ENCODE results near the gene MSRB1.
A peak's percentile ranks its signal among the peaks of the same experiment; 100 is the strongest.

The MSRB1 gene

GRCh38 chr16:1982991-1983543, 40.1 kb upstream of the MSRB1 start:
- Mint-ChIP-seq H3K9me3 (no peaks in the 10 kb centered on the region), H3K27me3 (peaks cover 31% of the 10 kb centered on the region), H3K36me3 (ENCODE audit: low read depth) (no peaks in the 10 kb centered on the region), H3K27ac (no peak overlapping the region), H3K4me3 (peak overlapping the region; percentile 65), H3K4me1 (peaks cover 17% of the 10 kb centered on the region)
- no peak for ATAC-seq
- DNase-seq: no peak

GRCh38 chr16:1982013-1982433, 39.0 kb upstream of the MSRB1 start:
- Mint-ChIP-seq H3K27me3 (peaks cover 30% of the 10 kb centered on the region), H3K27ac (no peak overlapping the region), H3K36me3 (ENCODE audit: low read depth) (peaks cover 5% of the 10 kb centered on the region), H3K9me3 (no peaks in the 10 kb centered on the region), H3K4me1 (peaks cover 17% of the 10 kb centered on the region), H3K4me3 (no peak overlapping the region)
- ATAC-seq (no peak), DNase-seq (no peak)

- peaks cover 7% of the 10 kb centered on the region for H3K36me3 Mint-ChIP-seq (ENCODE audit: low read depth)
- DNase-seq: no peak
- H3K27ac Mint-ChIP-seq: peak within 1 kb of the TSS; percentile 10
- no peaks in the 10 kb centered on the region for H3K9me3 Mint-ChIP-seq
- peaks cover 17% of the 10 kb centered on the region for H3K4me1 Mint-ChIP-seq
- ATAC-seq: peak; percentile 3
- H3K27me3 Mint-ChIP-seq: peaks cover 30% of the 10 kb centered on the region
- no peak within 1 kb of the TSS for H3K4me3 Mint-ChIP-seq
These were observed 38.4 kb upstream of the MSRB1 start, which contains the start of gene NOXO1 for GRCh38 chr16:1981398-1981836. TSS of gene NOXO1 (minus strand) at chr16:1981469. CDS start at chr16:1981179, 290 bp downstream.

- H3K9me3 Mint-ChIP-seq: no peaks in the 10 kb centered on the region
- ATAC-seq: no peak
- H3K4me1 Mint-ChIP-seq: peaks cover 17% of the 10 kb centered on the region
- no peak overlapping the region for H3K4me3 Mint-ChIP-seq
- peaks cover 13% of the 10 kb centered on the region for H3K36me3 Mint-ChIP-seq (ENCODE audit: low read depth)
- H3K27me3 Mint-ChIP-seq: peaks cover 30% of the 10 kb centered on the region
- H3K27ac Mint-ChIP-seq: no peak overlapping the region
- no peak for DNase-seq
These were observed 37.7 kb upstream of the MSRB1 start for GRCh38 chr16:1980770-1981087.

- no peak for ATAC-seq
- DNase-seq: no peak
- no peak overlapping the region for H3K27ac Mint-ChIP-seq
- H3K4me3 Mint-ChIP-seq: no peak overlapping the region
- H3K4me1 Mint-ChIP-seq: peaks cover 14% of the 10 kb centered on the region
- no peaks in the 10 kb centered on the region for H3K9me3 Mint-ChIP-seq
- H3K27me3 Mint-ChIP-seq: peaks cover 30% of the 10 kb centered on the region
- peaks cover 15% of the 10 kb centered on the region for H3K36me3 Mint-ChIP-seq (ENCODE audit: low read depth)
These were observed 37.2 kb upstream of the MSRB1 start for GRCh38 chr16:1980030-1980769.

- ATAC-seq: no peak
- Mint-ChIP-seq H3K9me3 (no peaks in the 10 kb centered on the region), H3K27me3 (peaks cover 30% of the 10 kb centered on the region), H3K36me3 (ENCODE audit: low read depth) (peaks cover 20% of the 10 kb centered on the region), H3K27ac (no peak overlapping the region), H3K4me1 (peaks cover 8% of the 10 kb centered on the region), H3K4me3 (no peak overlapping the region)
- peak; percentile 40 for DNase-seq
These were observed 36.5 kb upstream of the MSRB1 start for GRCh38 chr16:1979271-1980029.

GRCh38 chr16:1978476-1979120, 35.6 kb upstream of the MSRB1 start:
- Mint-ChIP-seq H3K36me3 (ENCODE audit: low read depth) (peaks cover 20% of the 10 kb centered on the region), H3K27ac (no peak overlapping the region), H3K27me3 (peaks cover 30% of the 10 kb centered on the region), H3K4me3 (no peak overlapping the region), H3K9me3 (no peaks in the 10 kb centered on the region), H3K4me1 (peaks cover 8% of the 10 kb centered on the region)
- no peak for DNase-seq
- no peak for ATAC-seq

GRCh38 chr16:1977875-1978268, 34.9 kb upstream of the MSRB1 start:
- Mint-ChIP-seq H3K4me1 (peaks cover 11% of the 10 kb centered on the region), H3K27me3 (peaks cover 26% of the 10 kb centered on the region), H3K4me3 (no peak overlapping the region), H3K36me3 (ENCODE audit: low read depth) (peaks cover 21% of the 10 kb centered on the region), H3K9me3 (no peaks in the 10 kb centered on the region), H3K27ac (no peak overlapping the region)
- no peak for ATAC-seq
- no peak for DNase-seq

- peaks cover 15% of the 10 kb centered on the region for H3K4me1 Mint-ChIP-seq
- ATAC-seq (no peak), DNase-seq (no peak)
- no peak overlapping the region for H3K27ac Mint-ChIP-seq
- H3K36me3 Mint-ChIP-seq (ENCODE audit: low read depth): peaks cover 22% of the 10 kb centered on the region
- H3K27me3 Mint-ChIP-seq: peaks cover 19% of the 10 kb centered on the region
- H3K4me3 Mint-ChIP-seq: no peak overlapping the region
- no peaks in the 10 kb centered on the region for H3K9me3 Mint-ChIP-seq
These were observed 34.2 kb upstream of the MSRB1 start for GRCh38 chr16:1976951-1977874.

- DNase-seq (no peak), ATAC-seq (no peak)
- no peak overlapping the region for H3K4me3 Mint-ChIP-seq
- H3K27me3 Mint-ChIP-seq: peaks cover 9% of the 10 kb centered on the region
- H3K4me1 Mint-ChIP-seq: peaks cover 20% of the 10 kb centered on the region
- H3K9me3 Mint-ChIP-seq: no peaks in the 10 kb centered on the region
- H3K27ac Mint-ChIP-seq: no peak overlapping the region
- H3K36me3 Mint-ChIP-seq (ENCODE audit: low read depth): peaks cover 29% of the 10 kb centered on the region
These were observed 33.2 kb upstream of the MSRB1 start for GRCh38 chr16:1976216-1976520.

- H3K27me3 Mint-ChIP-seq: peaks cover 4% of the 10 kb centered on the region
- DNase-seq (no peak), ATAC-seq (no peak)
- H3K9me3 Mint-ChIP-seq: no peaks in the 10 kb centered on the region
- H3K4me1 Mint-ChIP-seq: peaks cover 23% of the 10 kb centered on the region
- peaks cover 29% of the 10 kb centered on the region for H3K36me3 Mint-ChIP-seq (ENCODE audit: low read depth)
- no peak overlapping the region for H3K4me3 Mint-ChIP-seq
- H3K27ac Mint-ChIP-seq: no peak overlapping the region
These were observed 32.6 kb upstream of the MSRB1 start for GRCh38 chr16:1975432-1976215.

- no peak for DNase-seq
- no peaks in the 10 kb centered on the region for H3K27me3 Mint-ChIP-seq
- no peak overlapping the region for H3K27ac Mint-ChIP-seq
- peaks cover 23% of the 10 kb centered on the region for H3K4me1 Mint-ChIP-seq
- peak overlapping the region; percentile 14 for H3K4me3 Mint-ChIP-seq
- ATAC-seq: no peak
- H3K9me3 Mint-ChIP-seq: no peaks in the 10 kb centered on the region
- H3K36me3 Mint-ChIP-seq (ENCODE audit: low read depth): peaks cover 29% of the 10 kb centered on the region
These were observed 31.4 kb upstream of the MSRB1 start for GRCh38 chr16:1974157-1975070.

All from activated naive CD8-positive, alpha-beta T cell treated with anti-CD3 and anti-CD28 coated beads, Interleukin-2, amount 50 U/mL, for 24 hours (primary cell).